Measurements from ENCODE around the gene GPRASP3. TPM values are rescaled to one million over a fixed set of nuclear protein-coding genes. Genes with fewer than 3 reads are reported as not detected.
A peak's percentile ranks its signal among the peaks of the same experiment; 100 is the strongest.

The GPRASP3 gene
- total RNA-seq, 3 donors from 2014 or later = 1.4 to 11.4 (median 2.2) TPM

GRCh38 chrX:102728646-102729045 is 8.1 kb downstream of the GPRASP3 start:
- ATAC-seq (no peak), DNase-seq (no peak)
- no peaks in the 10 kb centered on the region for H3K4me1 ChIP-seq (ENCODE audit: low read depth)
- intact Hi-C loops (cut with DNase I, micrococcal nuclease) = no loop called here
- no peaks in the 10 kb centered on the region for H3K9me3 ChIP-seq
- TF ChIP-seq CTCF (IDR thresholded peaks at IDR 0.05) = no peak
- no peak overlapping the region for H3K4me3 ChIP-seq
- H3K36me3 ChIP-seq (ENCODE audit: low read depth) = no peaks in the 10 kb centered on the region

- H3K9me3 ChIP-seq = no peaks in the 10 kb centered on the region
- TF ChIP-seq CTCF (IDR thresholded peaks at IDR 0.05) = no peak
- H3K4me3 ChIP-seq = no peak overlapping the region
- H3K36me3 ChIP-seq (ENCODE audit: low read depth) = no peaks in the 10 kb centered on the region
- ATAC-seq (no peak), DNase-seq (no peak)
- H3K4me1 ChIP-seq (ENCODE audit: low read depth) = no peaks in the 10 kb centered on the region
- intact Hi-C loops (cut with DNase I, micrococcal nuclease) = no loop called here
These were observed 19.1 kb downstream of the GPRASP3 start for GRCh38 chrX:102739657-102740056.

GRCh38 chrX:102744307-102744706 is 23.8 kb downstream of the GPRASP3 start:
- H3K9me3 ChIP-seq = no peaks in the 10 kb centered on the region
- DNase-seq = no peak
- no peaks in the 10 kb centered on the region for H3K36me3 ChIP-seq (ENCODE audit: low read depth)
- TF ChIP-seq CTCF (IDR thresholded peaks at IDR 0.05) = no peak
- no peak for ATAC-seq
- no peaks in the 10 kb centered on the region for H3K4me1 ChIP-seq (ENCODE audit: low read depth)
- no peak overlapping the region for H3K4me3 ChIP-seq
- intact Hi-C loops (cut with DNase I, micrococcal nuclease) = no loop called here

- Histone ChIP-seq H3K4me1 (ENCODE audit: low read depth) (no peaks in the 10 kb centered on the region), H3K36me3 (ENCODE audit: low read depth) (no peaks in the 10 kb centered on the region), H3K9me3 (no peaks in the 10 kb centered on the region), H3K4me3 (no peak overlapping the region)
- intact Hi-C loops (cut with DNase I, micrococcal nuclease) = no loop called here
- ATAC-seq = no peak
- TF ChIP-seq CTCF (IDR thresholded peaks at IDR 0.05) = no peak
- no peak for DNase-seq
These were observed 24.9 kb downstream of the GPRASP3 start for GRCh38 chrX:102745513-102745856.

- Histone ChIP-seq H3K36me3 (ENCODE audit: low read depth) (no peaks in the 10 kb centered on the region), H3K4me3 (no peak overlapping the region), H3K4me1 (ENCODE audit: low read depth) (no peaks in the 10 kb centered on the region), H3K9me3 (no peaks in the 10 kb centered on the region)
- intact Hi-C loops (cut with DNase I, micrococcal nuclease) = no loop called here
- TF ChIP-seq CTCF (IDR thresholded peaks at IDR 0.05) = no peak
- ATAC-seq (peak; percentile 61), DNase-seq (peak; percentile 32 to 54 (median 52))
These were observed 25.5 kb downstream of the GPRASP3 start for GRCh38 chrX:102745857-102746584.

- intact Hi-C loops (cut with DNase I, micrococcal nuclease) = no loop called here
- Histone ChIP-seq H3K9me3 (no peaks in the 10 kb centered on the region), H3K4me3 (no peak overlapping the region), H3K4me1 (ENCODE audit: low read depth) (no peaks in the 10 kb centered on the region), H3K36me3 (ENCODE audit: low read depth) (no peaks in the 10 kb centered on the region)
- no peak for ATAC-seq
- no peak for DNase-seq
- no peak for TF ChIP-seq CTCF (IDR thresholded peaks at IDR 0.05)
These were observed 44.7 kb downstream of the GPRASP3 start for GRCh38 chrX:102765217-102765616.

Data from mucosa of descending colon (tissue), 3 donors.